Adrenal gland (tissue), 12 donors: Measurements from ENCODE around the gene SEMA6A. TPM values are rescaled to one million over a fixed set of nuclear protein-coding genes. Genes with fewer than 3 reads are reported as not detected.

ENCODE experiments used
- DNase-seq, 7 donors: peaks; one replicate each; pipeline ENCODE4 v3.0.0-alpha.2; 2019 to 2020
- H3K27ac ChIP-seq, 5 donors: fragments of 200-600 bp; sonication (generic) in 4 of 5; 1 replicate in 3 of 5; 2 replicates in 2 of 5; pipeline versions ENCODE4 v1.5.1 to v1.8.0; 2016 to 2020; ENCODE audit warnings: mild to moderate bottlenecking in 1 of 5
- H3K27me3 ChIP-seq: fragments of 200-600 bp; 2 replicates; pipeline ENCODE4 v1.8.0; 2021
- H3K36me3 ChIP-seq, 2 donors: fragments of 200-600 bp; replicated peaks in 1 of 2; 1 replicate in 1 of 2; 2 replicates in 1 of 2; pipeline versions ENCODE4 v1.5.1 to v1.8.0; 2018 to 2022
- H3K4me1 ChIP-seq, 2 donors: fragments of 200-600 bp; replicated peaks in 1 of 2; 1 replicate in 1 of 2; 2 replicates in 1 of 2; pipeline versions ENCODE4 v1.5.1 to v1.8.0; 2018 to 2021
- H3K4me3 ChIP-seq, 4 donors: fragments of 200-600 bp; sonication (generic) in 3 of 4; one replicate each; pipeline ENCODE4 v1.5.1; 2016 to 2018
- H3K9me3 ChIP-seq, 3 donors: fragments of 200-600 bp; sonication (generic) in 1 of 3; replicated peaks in 1 of 3; 1 replicate in 2 of 3; 2 replicates in 1 of 3; pipeline versions ENCODE4 v1.5.1 to v1.8.0; 2016 to 2021
- CTCF ChIP-seq, 6 experiments: fragments of 450-650 bp in 4 of 6; fragments of 200-600 bp in 2 of 6; sonication (generic) in 1 of 6; IDR thresholded peaks; 1 replicate in 5 of 6; 2 replicates in 1 of 6; pipeline versions ENCODE4 v1.5.1 to v1.8.0; 2016 to 2021; ENCODE audit warnings: antibody characterized with exemption in 6 of 6, mild to moderate bottlenecking in 2 of 6, moderate library complexity in 1 of 6
- POLR2A ChIP-seq, 2 donors: fragments of 450-650 bp; IDR thresholded peaks; one replicate each; pipeline ENCODE4 v1.6.1; 2017; ENCODE audit warnings: antibody characterized with exemption in 2 of 2, mild to moderate bottlenecking in 2 of 2, moderate library complexity in 1 of 2
- WGBS, 4 donors: extraction: QIAGEN DNeasy Blood & Tissue Kit in 2 of 4; methylation state at CpG; one replicate each; pipeline versions ENCODE4 v1.1.5 to v1.1.7; 2013 to 2017; 5-methylcytosine and 5-hydroxymethylcytosine counted together
- intact Hi-C, 2 donors: fragments of 100-400 bp; cut with DNase I; formaldehyde crosslinking; loops; one replicate each; pipeline versions ENCODE4 v1.14.1 to v1.15.0; 2022 to 2023
- polyA plus RNA-seq, 3 donors: library from polyadenylated mRNA; stranded (reverse); fragments of 200-250 nt in 2 of 3; fragments of 350-450 nt in 1 of 3; fragmentation: Illumina TruSeq in 1 of 3; extraction: RNeasy Lipid Tissue Mini Kit (QIAGEN cat#74804) in 1 of 3; gene quantifications; one replicate each; pipeline ENCODE4 v1.2.3, GENCODE V29; 2013 to 2014
- total RNA-seq, 9 donors: library from RNA; depleted of rRNA in 4 of 9; stranded (reverse); fragments of >200 nt in 4 of 9; fragments of 120-200 nt in 1 of 9; fragmentation: NEBNext Ultra II Directional in 1 of 9; extraction: Animal tissue kit (Norgen Biotek cat#: 25700) in 1 of 9; gene quantifications; one replicate each; pipeline versions ENCODE4 v1.1.0 to v1.2.4, GENCODE V29; 2013 to 2023
- donor health status: healthy with polysubstance abuse.
- donor health status: Bipolar disorder and iron deficiency.
- donor health status: DM: yes; HTN: yes; CAD: no.
- donor health status: DM: no; HTN: no; CAD: no.
- donor health status: DM: no; HTN: no; CAD: no.
- donor health status: DM: yes; HTN: yes; CAD: no.

The SEMA6A gene
- total and polyA plus RNA-seq, 12 donors = 55.1 to 182 (median 124) TPM

- intact Hi-C loops = no loop called here
- H3K27me3 ChIP-seq = no peaks in the 10 kb centered on the region
- no peak overlapping the region for H3K27ac ChIP-seq
- H3K4me1 ChIP-seq = peaks cover 0 to 17% of the 10 kb centered on the region in 2 donors
- no peak overlapping the region for H3K4me3 ChIP-seq
- no peak for TF ChIP-seq POLR2A (IDR thresholded peaks at IDR 0.05)
- no peak for TF ChIP-seq CTCF (IDR thresholded peaks at IDR 0.05)
- WGBS, 4 donors = 84 to 100% (median 94%) methylated on average over 2 of the region's 2 CpGs
- no peaks in the 10 kb centered on the region for H3K9me3 ChIP-seq
- DNase-seq = no peak
- peaks cover 0 to 6% of the 10 kb centered on the region in 2 donors for H3K36me3 ChIP-seq
Measured at GRCh38 chr5:116452774-116453368, 121.8 kb downstream of the SEMA6A start.

GRCh38 chr5:116451905-116452450, 122.6 kb downstream of the SEMA6A start:
- intact Hi-C loops = no loop called here
- 87 to 96% (median 90%) methylated on average over 3 of the region's 3 CpGs for WGBS, 4 donors
- no peaks in the 10 kb centered on the region for H3K27me3 ChIP-seq
- no peak overlapping the region for H3K4me3 ChIP-seq
- H3K27ac ChIP-seq = no peak overlapping the region
- TF ChIP-seq CTCF (IDR thresholded peaks at IDR 0.05) (no peak), POLR2A (IDR thresholded peaks at IDR 0.05) (no peak)
- peaks cover 0 to 17% of the 10 kb centered on the region in 2 donors for H3K4me1 ChIP-seq
- no peaks in the 10 kb centered on the region for H3K9me3 ChIP-seq
- H3K36me3 ChIP-seq = peaks cover 0 to 15% of the 10 kb centered on the region in 2 donors
- DNase-seq = no peak

- Histone ChIP-seq H3K27me3 (no peaks in the 10 kb centered on the region), H3K27ac (no peak overlapping the region), H3K4me1 (peaks cover 0 to 17% of the 10 kb centered on the region in 2 donors), H3K36me3 (peaks cover 0 to 24% of the 10 kb centered on the region in 2 donors), H3K9me3 (no peaks in the 10 kb centered on the region), H3K4me3 (no peak overlapping the region)
- WGBS, 4 donors = 87 to 96% (median 93%) methylated on average over 3 of the region's 3 CpGs
- DNase-seq = no peak
- intact Hi-C loops = no loop called here
- TF ChIP-seq POLR2A (IDR thresholded peaks at IDR 0.05) = no peak
- no peak for TF ChIP-seq CTCF (IDR thresholded peaks at IDR 0.05)
Measured at GRCh38 chr5:116451066-116451465, 123.6 kb downstream of the SEMA6A start.

- Histone ChIP-seq H3K27ac (no peak overlapping the region), H3K27me3 (no peaks in the 10 kb centered on the region), H3K4me1 (peaks cover 0 to 11% of the 10 kb centered on the region in 2 donors), H3K9me3 (no peaks in the 10 kb centered on the region), H3K4me3 (no peak overlapping the region), H3K36me3 (peaks cover 0 to 36% of the 10 kb centered on the region in 2 donors)
- intact Hi-C loops = loop anchor here in 1 of 2 donors (10.0 kb wide), 1 partner anchor 305 kb away; no protein-coding TSS in a partner anchor
- 74 to 94% (median 89%) methylated on average over 3 of the region's 3 CpGs for WGBS, 4 donors
- no peak for TF ChIP-seq POLR2A (IDR thresholded peaks at IDR 0.05)
- no peak for TF ChIP-seq CTCF (IDR thresholded peaks at IDR 0.05)
- DNase-seq = no peak
Measured at GRCh38 chr5:116449458-116449857, 125.2 kb downstream of the SEMA6A start.
